CD14-positive monocyte (primary cell): ENCODE results near the gene BOLA1. TPM values are rescaled to one million over a fixed set of nuclear protein-coding genes. Genes with fewer than 3 reads are reported as not detected.
A peak's percentile ranks its signal among the peaks of the same experiment; 100 is the strongest.

ENCODE experiments used
- DNase-seq, 3 donors: peaks; one replicate each; pipeline ENCODE4 v3.0.0-alpha.2; 2011 to 2022
- H2AFZ ChIP-seq: 2 replicates; pipeline ENCODE4 v1.6.0; 2012; ENCODE audit warnings: mild to moderate bottlenecking, low read depth, low read length, inconsistent platforms; ENCODE audit not compliant: insufficient read depth, poor library complexity, severe bottlenecking
- H3K27ac ChIP-seq, 2 donors: 1 replicate in 1 of 2; 2 replicates in 1 of 2; pipeline ENCODE4 v1.5.1; 2012 to 2013; ENCODE audit warnings: low read length in 2 of 2, control low read depth in 1 of 2, inconsistent platforms in 1 of 2, low read depth in 1 of 2, mild to moderate bottlenecking in 1 of 2
- H3K27me3 ChIP-seq, 2 donors: one replicate each; pipeline versions ENCODE4 v1.6.0 to v1.6.1; 2011 to 2013; ENCODE audit warnings: low read length in 2 of 2; ENCODE audit not compliant: control insufficient read depth in 2 of 2, insufficient read depth in 2 of 2
- H3K36me3 ChIP-seq, 2 donors: replicated peaks in 1 of 2; 1 replicate in 1 of 2; 2 replicates in 1 of 2; pipeline versions ENCODE4 v1.5.1 to v1.6.1; 2012 to 2013; ENCODE audit warnings: low read length in 2 of 2, control low read depth in 1 of 2, inconsistent platforms in 1 of 2, mild to moderate bottlenecking in 1 of 2; ENCODE audit not compliant: insufficient read depth in 2 of 2, control insufficient read depth in 1 of 2
- H3K4me1 ChIP-seq, 2 donors: 1 replicate in 1 of 2; 2 replicates in 1 of 2; pipeline versions ENCODE4 v1.5.1 to v1.6.1; 2012 to 2013; ENCODE audit warnings: low read length in 2 of 2, control low read depth in 1 of 2, inconsistent platforms in 1 of 2, mild to moderate bottlenecking in 1 of 2, moderate library complexity in 1 of 2; ENCODE audit not compliant: insufficient read depth in 2 of 2, control insufficient read depth in 1 of 2
- H3K4me2 ChIP-seq: replicated peaks from 2 replicates; pipeline ENCODE3; 2012; ENCODE audit warnings: low read length, moderate library complexity, mild to moderate bottlenecking; ENCODE audit not compliant: poor library complexity, severe bottlenecking; ENCODE audit errors: extremely low read depth
- H3K4me3 ChIP-seq, 3 experiments: fragments of 200-600 bp in 1 of 3; sonication (generic) in 1 of 3; replicated peaks in 1 of 3; 1 replicate in 2 of 3; 2 replicates in 1 of 3; pipeline ENCODE4 v1.5.1; 2011 to 2013; ENCODE audit warnings: low read length in 3 of 3, mild to moderate bottlenecking in 3 of 3, control low read depth in 2 of 3, low read depth in 2 of 3, inconsistent platforms in 1 of 3, moderate library complexity in 1 of 3
- H3K79me2 ChIP-seq: 2 replicates; pipeline ENCODE4 v1.6.0; 2012; ENCODE audit warnings: mild to moderate bottlenecking, control low read depth, inconsistent platforms, low read length, moderate library complexity; ENCODE audit not compliant: insufficient read depth
- H3K9ac ChIP-seq: 2 replicates; pipeline ENCODE4 v1.6.0; 2017; ENCODE audit warnings: low read length, mild to moderate bottlenecking; ENCODE audit not compliant: insufficient read depth, poor library complexity, severe bottlenecking
- H3K9me3 ChIP-seq, 2 donors: replicated peaks in 1 of 2; 1 replicate in 1 of 2; 2 replicates in 1 of 2; pipeline versions ENCODE4 v1.5.1 to v1.6.1; 2012 to 2013; ENCODE audit warnings: low read length in 2 of 2, control low read depth in 1 of 2; ENCODE audit not compliant: control insufficient read depth in 1 of 2, insufficient read depth in 1 of 2
- H4K20me1 ChIP-seq: 2 replicates; pipeline ENCODE4 v1.6.0; 2012; ENCODE audit warnings: mild to moderate bottlenecking, low read length, control low read depth, moderate library complexity; ENCODE audit not compliant: insufficient read depth
- H3K27ac Mint-ChIP-seq, 7 donors: one replicate each; pipeline ENCODE4 v1.8.0; 2020; ENCODE audit warnings: mild to moderate bottlenecking in 7 of 7, mixed read lengths in 7 of 7, moderate library complexity in 6 of 7, inconsistent platforms in 2 of 7
- H3K27me3 Mint-ChIP-seq, 3 donors: one replicate each; pipeline ENCODE4 v1.8.0; 2021 to 2022; ENCODE audit warnings: low read depth in 3 of 3, mild to moderate bottlenecking in 3 of 3, mixed read lengths in 3 of 3, moderate library complexity in 3 of 3, inconsistent platforms in 1 of 3
- H3K36me3 Mint-ChIP-seq, 2 donors: one replicate each; pipeline ENCODE4 v1.8.0; 2020; ENCODE audit warnings: mixed read lengths in 2 of 2, inconsistent platforms in 1 of 2, mild to moderate bottlenecking in 1 of 2
- H3K4me1 Mint-ChIP-seq: one replicate; pipeline ENCODE4 v1.8.0; 2020; ENCODE audit warnings: mild to moderate bottlenecking, mixed read lengths
- H3K4me3 Mint-ChIP-seq, 2 donors: one replicate each; pipeline ENCODE4 v1.8.0; 2020; ENCODE audit warnings: mild to moderate bottlenecking in 2 of 2, mixed read lengths in 2 of 2, moderate library complexity in 1 of 2
- H3K9me3 Mint-ChIP-seq, 7 donors: one replicate each; pipeline ENCODE4 v1.8.0; 2020 to 2022; ENCODE audit warnings: mixed read lengths in 7 of 7, mild to moderate bottlenecking in 6 of 7, moderate library complexity in 6 of 7, inconsistent platforms in 2 of 7
- WGBS: methylation state at CpG from one replicate; pipeline ENCODE4 v1.1.5; 2013; ENCODE audit warnings: missing lambda C conversion rate; ENCODE audit not compliant: insufficient coverage; 5-methylcytosine and 5-hydroxymethylcytosine counted together
- intact Hi-C, 2 donors: fragments of 100-400 bp; cut with micrococcal nuclease; formaldehyde crosslinking; loops; one replicate each; pipeline versions ENCODE4 v1.15.0 to v1.15.1; 2023
- polyA plus RNA-seq, 3 donors: library from polyadenylated mRNA; depleted of rRNA in 1 of 3; unstranded in 2 of 3; stranded (reverse) in 1 of 3; fragments of 300-500 nt in 2 of 3; fragments of >200 nt in 1 of 3; fragmentation: Illumina TruSeq in 2 of 3; gene quantifications; 1 replicate in 2 of 3; 2 replicates in 1 of 3; pipeline ENCODE4 v1.2.3, GENCODE V29; 2012 to 2021
- TF ChIP-seq, protein P1 (sequence below): fragments of 200-600 bp; IDR thresholded peaks from one replicate; pipeline ENCODE4 v1.8.0; 2022; ENCODE audit warnings: antibody characterized with exemption, mild to moderate bottlenecking

BOLA1 gene
- polyA plus RNA-seq, 3 donors = 5.1 to 17.8 (median 17.6) TPM

DNA sequence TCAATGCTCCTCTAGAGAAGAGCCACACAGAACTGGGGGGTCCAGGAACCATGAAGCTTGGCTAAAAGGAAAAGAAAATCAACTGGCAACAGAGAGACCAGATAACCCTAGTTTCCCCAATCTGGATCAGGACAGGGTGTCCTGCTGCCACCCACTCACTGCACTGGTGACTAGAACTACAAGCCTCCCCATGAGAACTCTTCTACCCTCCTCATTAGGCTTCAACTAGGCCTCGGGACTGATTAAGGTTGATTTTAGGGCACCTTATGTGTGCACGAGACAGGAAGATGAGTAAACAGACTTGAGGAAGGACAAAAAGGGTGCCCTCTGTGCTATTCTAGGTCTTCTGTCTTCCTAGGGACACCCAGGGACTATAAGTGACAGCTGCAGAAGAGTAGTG, 30.5 kb downstream of the BOLA1 start:
- H3K9me3 Mint-ChIP-seq = no peaks in the 10 kb centered on the region
- WGBS = 0% methylated on average over 1 of the region's 2 CpGs

DNA sequence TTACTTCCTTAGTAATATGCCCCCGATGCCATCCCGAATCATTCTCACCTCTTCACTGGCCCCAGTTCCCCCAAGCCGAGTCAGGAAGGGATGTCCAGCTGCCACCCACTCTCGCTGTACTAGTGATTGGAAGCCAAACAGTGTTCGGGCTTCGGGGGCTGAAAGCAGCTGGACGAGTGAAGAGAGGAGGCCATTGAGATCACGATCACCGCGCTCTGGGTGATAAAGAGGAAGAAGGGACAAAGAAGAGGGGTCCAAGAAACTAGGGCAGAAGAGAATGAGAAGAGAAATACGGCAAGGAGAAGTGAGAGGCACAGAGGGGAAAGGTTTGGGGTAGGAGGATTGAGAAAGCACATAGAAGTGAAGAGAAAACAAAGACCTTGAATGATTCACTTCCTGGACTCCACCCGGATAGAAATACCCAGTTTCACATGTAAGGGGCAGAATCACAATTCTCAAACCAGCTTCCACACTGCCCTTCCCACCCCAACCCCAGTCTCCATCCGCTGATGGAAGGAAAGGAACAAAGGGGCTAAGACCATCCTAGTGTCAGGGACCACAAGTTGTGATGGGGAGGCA, 31.9 kb downstream of the BOLA1 start:
- peaks cover 5 to 6% of the 10 kb centered on the region in 2 donors for H3K36me3 ChIP-seq
- Mint-ChIP-seq H3K27me3 (peaks cover 0 to 12% (median 0%) of the 10 kb centered on the region in 3 donors), H3K4me3 (peak overlapping the region; percentile 93 to 95), H3K36me3 (peaks cover 14% of the 10 kb centered on the region in 2 donors), H3K9me3 (peaks cover 0 to 1% (median 0%) of the 10 kb centered on the region in 7 donors), H3K4me1 (peaks cover 79% of the 10 kb centered on the region), H3K27ac (peak overlapping the region; percentile 92 to 100 (median 98))
- intact Hi-C loops = loop anchor here in 1 of 2 donors (10.0 kb wide), 1 partner anchor 254 kb away; no protein-coding TSS in a partner anchor
- H3K4me3 ChIP-seq = peak overlapping the region; percentile 37 to 90 (median 88)
- TF ChIP-seq, protein P1, sequence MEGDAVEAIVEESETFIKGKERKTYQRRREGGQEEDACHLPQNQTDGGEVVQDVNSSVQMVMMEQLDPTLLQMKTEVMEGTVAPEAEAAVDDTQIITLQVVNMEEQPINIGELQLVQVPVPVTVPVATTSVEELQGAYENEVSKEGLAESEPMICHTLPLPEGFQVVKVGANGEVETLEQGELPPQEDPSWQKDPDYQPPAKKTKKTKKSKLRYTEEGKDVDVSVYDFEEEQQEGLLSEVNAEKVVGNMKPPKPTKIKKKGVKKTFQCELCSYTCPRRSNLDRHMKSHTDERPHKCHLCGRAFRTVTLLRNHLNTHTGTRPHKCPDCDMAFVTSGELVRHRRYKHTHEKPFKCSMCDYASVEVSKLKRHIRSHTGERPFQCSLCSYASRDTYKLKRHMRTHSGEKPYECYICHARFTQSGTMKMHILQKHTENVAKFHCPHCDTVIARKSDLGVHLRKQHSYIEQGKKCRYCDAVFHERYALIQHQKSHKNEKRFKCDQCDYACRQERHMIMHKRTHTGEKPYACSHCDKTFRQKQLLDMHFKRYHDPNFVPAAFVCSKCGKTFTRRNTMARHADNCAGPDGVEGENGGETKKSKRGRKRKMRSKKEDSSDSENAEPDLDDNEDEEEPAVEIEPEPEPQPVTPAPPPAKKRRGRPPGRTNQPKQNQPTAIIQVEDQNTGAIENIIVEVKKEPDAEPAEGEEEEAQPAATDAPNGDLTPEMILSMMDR = no peak
- peak overlapping the region; percentile 95 for H3K4me2 ChIP-seq
- no peaks in the 10 kb centered on the region for H3K27me3 ChIP-seq
- peaks cover 53% of the 10 kb centered on the region for H3K79me2 ChIP-seq
- H3K4me1 ChIP-seq = peaks cover 59 to 76% of the 10 kb centered on the region in 2 donors
- DNase-seq = peak; percentile 62 to 86 (median 86)
- no peaks in the 10 kb centered on the region for H3K9me3 ChIP-seq
- WGBS = 15% methylated on average over 9 of the region's 13 CpGs
- H3K9ac ChIP-seq = peak overlapping the region; percentile 74
- H4K20me1 ChIP-seq = peaks cover 9% of the 10 kb centered on the region
- peak overlapping the region; percentile 87 to 95 for H3K27ac ChIP-seq
- peak overlapping the region; percentile 77 for H2AFZ ChIP-seq

More for the DNA sequence above, 30.5 kb downstream of the BOLA1 start:
- Histone ChIP-seq H3K27ac (peak overlapping the region; percentile 87 to 95), H3K4me1 (peaks cover 56 to 80% of the 10 kb centered on the region in 2 donors), H3K4me3 (peak overlapping the region; percentile 37 to 90 (median 88)), H3K9ac (peak overlapping the region; percentile 74), H3K36me3 (peaks cover 20 to 21% of the 10 kb centered on the region in 2 donors), H3K4me2 (peak overlapping the region; percentile 95), H4K20me1 (peaks cover 23% of the 10 kb centered on the region), H3K9me3 (no peaks in the 10 kb centered on the region), H3K27me3 (no peaks in the 10 kb centered on the region), H2AFZ (peak overlapping the region; percentile 46), H3K79me2 (peaks cover 63% of the 10 kb centered on the region)
- peak; percentile 61 to 77 (median 74) for DNase-seq
- Mint-ChIP-seq H3K4me3 (peak overlapping the region; percentile 93 to 95), H3K4me1 (peaks cover 76% of the 10 kb centered on the region), H3K27ac (peak overlapping the region; percentile 92 to 100 (median 98)), H3K36me3 (peaks cover 25 to 28% of the 10 kb centered on the region in 2 donors), H3K27me3 (peaks cover 0 to 12% (median 0%) of the 10 kb centered on the region in 3 donors)
- TF ChIP-seq, protein P1 = no peak
- intact Hi-C loops = loop anchor here in 1 of 2 donors (2.0 to 10.0 kb wide), 2 partner anchors 43 to 255 kb away; a partner anchor contains a TSS
